Rectal smooth muscle tissue (tissue), 1 donor: ENCODE measurements around the gene ITPR2.
"Not testable (repeated sequence)": the region's sequence is repeated elsewhere in the genome, so short reads cannot be mapped to it uniquely, and the experiment has no call there.

ENCODE experiments used
- H3K27ac ChIP-seq: one replicate; pipeline ENCODE4 v1.7.0; 2013; ENCODE audit warnings: low read depth, low read length, inconsistent platforms
- H3K27me3 ChIP-seq: one replicate; pipeline ENCODE4 v1.7.0; 2013; ENCODE audit warnings: low read length; ENCODE audit not compliant: control insufficient read depth, insufficient read depth
- H3K36me3 ChIP-seq: one replicate; pipeline ENCODE4 v1.7.0; 2013; ENCODE audit warnings: low read length; ENCODE audit not compliant: control insufficient read depth, insufficient read depth
- H3K4me1 ChIP-seq: one replicate; pipeline ENCODE4 v1.7.0; 2013; ENCODE audit warnings: low read length; ENCODE audit not compliant: control insufficient read depth, insufficient read depth
- H3K4me3 ChIP-seq: one replicate; pipeline ENCODE4 v1.7.0; 2013; ENCODE audit warnings: low read length
- H3K9ac ChIP-seq: one replicate; pipeline ENCODE4 v1.7.0; 2013; ENCODE audit warnings: low read length

Gene ITPR2

GRCh38 chr12:26617513-26617912, 215.5 kb downstream of the ITPR2 start:
- no peak overlapping the region for H3K4me3 ChIP-seq
- H3K4me1 ChIP-seq = no peaks in the 10 kb centered on the region
- no peak overlapping the region for H3K9ac ChIP-seq
- no peaks in the 10 kb centered on the region for H3K36me3 ChIP-seq
- no peaks in the 10 kb centered on the region for H3K27me3 ChIP-seq
- H3K27ac ChIP-seq = no peak overlapping the region

- Histone ChIP-seq H3K27me3 (no peaks in the 10 kb centered on the region), H3K9ac (no peak overlapping the region), H3K4me1 (no peaks in the 10 kb centered on the region), H3K36me3 (no peaks in the 10 kb centered on the region), H3K4me3 (no peak overlapping the region), H3K27ac (no peak overlapping the region)
Observed at GRCh38 chr12:26614011-26614616, 218.9 kb downstream of the ITPR2 start.

- Histone ChIP-seq H3K4me3 (no peak overlapping the region), H3K27ac (no peak overlapping the region), H3K36me3 (no peaks in the 10 kb centered on the region), H3K4me1 (no peaks in the 10 kb centered on the region), H3K27me3 (no peaks in the 10 kb centered on the region), H3K9ac (no peak overlapping the region)
Observed at GRCh38 chr12:26612203-26612602, 220.8 kb downstream of the ITPR2 start.

- no peak overlapping the region for H3K9ac ChIP-seq
- no peak overlapping the region for H3K27ac ChIP-seq
- no peak overlapping the region for H3K4me3 ChIP-seq
- no peaks in the 10 kb centered on the region for H3K27me3 ChIP-seq
- no peaks in the 10 kb centered on the region for H3K4me1 ChIP-seq
- H3K36me3 ChIP-seq = no peaks in the 10 kb centered on the region
Observed at GRCh38 chr12:26611598-26611997, 221.4 kb downstream of the ITPR2 start.

- no peak overlapping the region for H3K27ac ChIP-seq
- H3K4me3 ChIP-seq = no peak overlapping the region
- no peak overlapping the region for H3K9ac ChIP-seq
- no peaks in the 10 kb centered on the region for H3K36me3 ChIP-seq
- no peaks in the 10 kb centered on the region for H3K4me1 ChIP-seq
- H3K27me3 ChIP-seq = no peaks in the 10 kb centered on the region
Observed at GRCh38 chr12:26610774-26611173, 222.2 kb downstream of the ITPR2 start.

- H3K27ac ChIP-seq = no peak overlapping the region
- H3K4me1 ChIP-seq = no peaks in the 10 kb centered on the region
- H3K36me3 ChIP-seq = no peaks in the 10 kb centered on the region
- H3K9ac ChIP-seq = no peak overlapping the region
- H3K4me3 ChIP-seq = no peak overlapping the region
- no peaks in the 10 kb centered on the region for H3K27me3 ChIP-seq
Observed at GRCh38 chr12:26609986-26610385, 223.0 kb downstream of the ITPR2 start.

GRCh38 chr12:26608706-26609105, 224.3 kb downstream of the ITPR2 start:
- no peak overlapping the region for H3K9ac ChIP-seq
- no peaks in the 10 kb centered on the region for H3K4me1 ChIP-seq
- H3K4me3 ChIP-seq = no peak overlapping the region
- no peaks in the 10 kb centered on the region for H3K27me3 ChIP-seq
- H3K36me3 ChIP-seq = no peaks in the 10 kb centered on the region
- no peak overlapping the region for H3K27ac ChIP-seq

GRCh38 chr12:26608273-26608672, 224.7 kb downstream of the ITPR2 start:
- H3K9ac ChIP-seq = no peak overlapping the region
- no peak overlapping the region for H3K27ac ChIP-seq
- no peaks in the 10 kb centered on the region for H3K4me1 ChIP-seq
- H3K4me3 ChIP-seq = no peak overlapping the region
- no peaks in the 10 kb centered on the region for H3K36me3 ChIP-seq
- no peaks in the 10 kb centered on the region for H3K27me3 ChIP-seq

- no peaks in the 10 kb centered on the region for H3K4me1 ChIP-seq
- no peak overlapping the region for H3K4me3 ChIP-seq
- H3K9ac ChIP-seq = no peak overlapping the region
- no peak overlapping the region for H3K27ac ChIP-seq
- no peaks in the 10 kb centered on the region for H3K36me3 ChIP-seq
- H3K27me3 ChIP-seq = no peaks in the 10 kb centered on the region
Observed at GRCh38 chr12:26606911-26607310, 226.1 kb downstream of the ITPR2 start.

- H3K27me3 ChIP-seq, H3K4me1 ChIP-seq, H3K27ac ChIP-seq, H3K4me3 ChIP-seq, H3K9ac ChIP-seq, H3K36me3 ChIP-seq: not testable (repeated sequence)
Observed at GRCh38 chr12:26604813-26605212, 228.2 kb downstream of the ITPR2 start.

- H3K4me3 ChIP-seq = no peak overlapping the region
- H3K27ac ChIP-seq = no peak overlapping the region
- H3K9ac ChIP-seq = no peak overlapping the region
- H3K36me3 ChIP-seq = no peaks in the 10 kb centered on the region
- no peaks in the 10 kb centered on the region for H3K4me1 ChIP-seq
- H3K27me3 ChIP-seq = no peaks in the 10 kb centered on the region
Observed at GRCh38 chr12:26599096-26599695, 233.8 kb downstream of the ITPR2 start.

- no peak overlapping the region for H3K9ac ChIP-seq
- no peak overlapping the region for H3K27ac ChIP-seq
- no peak overlapping the region for H3K4me3 ChIP-seq
- no peaks in the 10 kb centered on the region for H3K4me1 ChIP-seq
- H3K27me3 ChIP-seq = no peaks in the 10 kb centered on the region
- H3K36me3 ChIP-seq = no peaks in the 10 kb centered on the region
Observed at GRCh38 chr12:26595806-26596205, 237.2 kb downstream of the ITPR2 start.

- H3K9ac ChIP-seq = no peak overlapping the region
- H3K4me3 ChIP-seq = no peak overlapping the region
- no peaks in the 10 kb centered on the region for H3K4me1 ChIP-seq
- H3K36me3 ChIP-seq = no peaks in the 10 kb centered on the region
- H3K27me3 ChIP-seq = no peaks in the 10 kb centered on the region
- no peak overlapping the region for H3K27ac ChIP-seq
Observed at GRCh38 chr12:26580619-26581018, 252.4 kb downstream of the ITPR2 start.
